Ammon's horn (tissue), 1 donor: ENCODE data around the gene ANKRD52.
"Not testable (repeated sequence)": the region's sequence is repeated elsewhere in the genome, so short reads cannot be mapped to it uniquely, and the experiment has no call there.

ENCODE experiments used
- DNase-seq: peaks from one replicate; pipeline ENCODE4 v3.0.0-alpha.2; 2016; ENCODE audit warnings: low spot score

The ANKRD52 gene

DNA sequence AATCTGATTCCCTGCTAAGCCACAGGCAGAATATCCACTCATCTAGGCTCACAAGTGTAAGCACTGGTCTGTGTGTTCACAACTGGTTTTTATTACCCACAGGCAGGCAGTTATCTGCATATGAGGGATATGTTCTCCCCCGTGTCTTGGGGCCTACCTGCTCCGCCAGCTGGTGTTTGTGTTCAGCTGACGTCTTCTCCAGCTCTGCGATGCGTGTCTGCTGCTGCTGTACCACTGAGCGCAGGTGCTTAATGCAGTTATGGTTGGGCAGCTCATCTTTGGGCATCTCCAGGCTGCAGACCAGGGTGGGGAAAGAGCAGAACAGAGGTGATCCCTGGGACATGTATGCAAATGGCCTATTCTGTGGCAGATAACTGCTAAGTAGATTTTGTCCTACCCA, 50.2 kb downstream of the ANKRD52 start:
- no peak for DNase-seq

DNA sequence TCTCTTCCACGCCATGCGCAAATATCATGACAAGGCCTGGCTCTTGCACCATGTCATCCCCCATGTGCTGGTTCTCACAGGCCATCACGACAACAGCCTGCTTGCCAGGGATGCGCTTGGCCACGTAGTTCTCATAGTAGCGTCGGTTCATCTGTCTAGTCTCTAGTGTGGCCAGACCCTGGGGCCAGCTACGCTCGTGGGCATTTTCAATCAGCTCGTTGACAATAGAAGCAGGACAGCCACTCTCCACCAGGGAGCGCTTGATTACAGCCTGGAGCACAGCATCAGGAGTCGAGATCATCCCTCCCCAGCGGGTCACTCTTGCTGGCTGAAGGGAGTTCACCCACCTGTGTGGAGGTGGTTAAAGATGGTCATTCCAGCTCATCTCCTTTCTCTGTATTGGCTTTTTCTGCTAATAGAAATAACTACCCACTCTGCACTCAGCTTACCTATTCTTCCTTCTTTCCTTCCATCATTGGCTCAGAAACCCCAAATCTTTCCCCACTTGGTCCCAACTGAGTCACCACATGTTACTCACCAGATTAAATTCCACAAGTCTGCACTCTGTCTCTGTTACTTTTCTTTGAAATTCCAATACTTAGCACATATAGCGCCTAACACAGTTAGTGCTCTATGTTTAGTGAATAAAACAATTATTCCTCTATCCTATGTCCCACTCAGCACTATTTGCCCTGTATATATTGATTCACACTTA, 51.6 kb downstream of the ANKRD52 start:
- DNase-seq = peak; percentile 55

DNA sequence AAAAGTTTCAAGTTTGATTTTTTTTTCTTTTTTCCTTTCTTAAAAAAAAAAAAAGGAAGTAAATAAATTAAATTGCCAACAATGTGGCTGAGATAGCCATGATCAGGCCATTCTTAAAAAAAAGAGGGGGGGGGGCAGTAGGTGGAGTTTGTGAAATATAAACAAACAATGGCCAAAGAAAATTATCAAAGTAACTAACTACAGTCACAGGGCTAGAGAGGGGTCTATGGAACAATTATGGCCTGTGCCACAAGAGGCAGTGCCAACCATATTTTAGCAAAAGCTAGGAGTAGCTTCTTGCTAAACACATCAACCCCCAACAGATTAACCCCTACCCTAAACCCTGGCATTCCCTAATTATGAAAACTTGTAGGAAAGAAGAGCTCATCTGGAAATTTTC, 52.7 kb downstream of the ANKRD52 start:
- no peak for DNase-seq

DNA sequence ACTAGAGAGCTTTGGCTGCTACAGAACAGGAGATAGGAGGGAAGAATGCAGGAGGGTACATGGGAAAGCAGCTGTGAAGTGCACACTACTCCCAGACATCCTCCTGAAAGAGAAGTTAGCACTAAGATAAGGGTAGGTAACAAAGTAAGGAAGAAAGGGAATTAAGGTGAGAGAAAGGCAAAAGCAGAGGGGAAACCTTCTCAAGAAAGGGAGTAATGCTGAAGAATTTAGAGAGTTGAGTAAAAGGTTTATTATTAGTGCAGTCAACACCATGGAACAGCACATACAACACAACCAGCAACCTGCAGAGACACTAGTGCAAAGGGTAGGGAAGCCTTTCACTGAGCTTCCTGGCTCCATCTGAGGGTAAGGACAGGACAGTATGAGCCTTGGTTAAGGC, 53.9 kb downstream of the ANKRD52 start:
- DNase-seq = no peak

DNA sequence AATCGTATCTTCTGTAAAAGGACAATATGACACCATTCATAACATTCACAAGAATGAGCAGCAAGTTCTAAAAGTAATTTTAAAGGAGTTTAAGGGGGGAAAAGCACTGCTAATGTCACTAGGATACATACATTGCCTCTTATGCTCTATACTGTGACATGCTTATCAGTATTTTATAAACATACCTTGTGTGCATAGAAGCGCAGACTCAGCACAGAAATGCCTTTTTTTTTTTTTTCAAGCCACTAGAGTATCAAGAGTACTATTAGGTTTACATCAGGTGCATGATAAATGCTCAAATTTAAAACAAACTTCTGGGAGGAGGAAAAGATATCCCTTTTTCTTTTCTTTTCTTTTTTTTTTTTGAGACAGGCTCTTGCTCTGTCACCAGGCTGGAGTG, 55.3 kb downstream of the ANKRD52 start:
- no peak for DNase-seq

DNA sequence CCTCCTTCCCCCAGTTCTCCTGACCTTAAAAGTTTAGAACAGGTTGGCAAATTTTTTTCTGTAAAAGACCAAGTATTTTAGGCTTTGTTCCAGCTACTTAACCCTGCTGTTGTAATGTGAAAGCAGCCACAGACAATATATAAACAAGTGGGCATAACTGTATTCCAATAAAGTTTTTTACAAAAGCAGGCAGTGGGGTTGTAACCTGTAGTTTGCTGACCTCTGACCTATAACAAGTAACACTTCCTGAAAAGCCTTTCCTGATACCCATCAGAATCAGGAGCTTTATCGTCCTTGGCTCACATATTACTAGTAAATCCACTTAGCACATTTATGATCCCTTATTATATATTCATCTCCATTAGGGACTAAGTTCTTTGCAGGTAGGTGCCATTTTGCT, 55.8 kb downstream of the ANKRD52 start:
- no peak for DNase-seq

DNA sequence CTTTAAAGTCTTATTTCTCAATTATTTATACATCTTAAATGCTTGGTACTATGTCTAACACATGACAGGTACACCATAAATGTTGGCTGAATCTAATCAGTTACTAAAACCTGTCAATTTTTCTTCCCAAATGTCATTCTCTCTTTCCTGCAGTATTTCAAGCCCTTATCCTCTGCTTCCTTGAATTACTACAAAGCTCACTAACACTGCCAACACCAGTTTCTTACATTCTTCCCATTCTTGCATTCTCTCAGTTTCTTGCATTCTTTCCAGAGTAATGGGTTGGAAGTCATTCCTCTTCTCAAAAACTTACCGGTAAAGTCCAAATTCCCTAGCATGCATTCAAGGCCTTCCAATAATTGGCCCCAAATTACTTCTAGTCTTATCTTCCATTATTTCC, 59.3 kb downstream of the ANKRD52 start:
- DNase-seq = no peak

DNA sequence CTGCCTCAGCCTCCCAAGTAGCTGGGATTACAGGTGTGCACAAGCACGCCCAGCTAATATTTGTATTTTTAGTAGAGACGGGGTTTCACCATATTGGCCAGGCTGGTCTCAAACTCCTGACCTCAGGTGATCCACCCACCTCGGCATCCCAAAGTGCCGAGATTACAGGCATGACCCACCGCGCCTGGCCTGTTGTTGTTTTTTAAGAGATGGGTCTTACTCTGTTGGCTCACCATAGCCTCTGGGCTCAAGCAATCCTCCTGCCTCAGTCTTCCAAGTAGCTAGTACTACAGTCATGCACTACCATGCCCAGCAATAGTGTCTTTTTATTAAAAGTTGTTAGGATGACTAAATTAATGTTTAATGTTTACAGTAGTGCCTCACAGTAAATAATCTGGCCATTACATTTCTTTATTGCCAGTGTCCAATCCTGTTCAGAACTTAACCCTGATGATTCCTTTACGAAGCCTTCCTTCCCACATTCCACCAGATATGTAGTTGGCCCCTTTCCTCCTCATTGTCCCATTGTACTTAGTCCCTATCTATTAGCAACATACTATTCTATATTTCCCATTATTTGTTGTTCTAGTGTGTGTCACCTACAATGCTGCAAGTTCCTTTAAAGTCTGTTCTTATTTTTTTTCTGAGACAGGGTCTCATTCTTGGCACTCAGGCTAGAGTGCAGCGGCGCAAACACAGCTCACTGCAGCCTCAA, 60.1 kb downstream of the ANKRD52 start:
- DNase-seq = no peak

DNA sequence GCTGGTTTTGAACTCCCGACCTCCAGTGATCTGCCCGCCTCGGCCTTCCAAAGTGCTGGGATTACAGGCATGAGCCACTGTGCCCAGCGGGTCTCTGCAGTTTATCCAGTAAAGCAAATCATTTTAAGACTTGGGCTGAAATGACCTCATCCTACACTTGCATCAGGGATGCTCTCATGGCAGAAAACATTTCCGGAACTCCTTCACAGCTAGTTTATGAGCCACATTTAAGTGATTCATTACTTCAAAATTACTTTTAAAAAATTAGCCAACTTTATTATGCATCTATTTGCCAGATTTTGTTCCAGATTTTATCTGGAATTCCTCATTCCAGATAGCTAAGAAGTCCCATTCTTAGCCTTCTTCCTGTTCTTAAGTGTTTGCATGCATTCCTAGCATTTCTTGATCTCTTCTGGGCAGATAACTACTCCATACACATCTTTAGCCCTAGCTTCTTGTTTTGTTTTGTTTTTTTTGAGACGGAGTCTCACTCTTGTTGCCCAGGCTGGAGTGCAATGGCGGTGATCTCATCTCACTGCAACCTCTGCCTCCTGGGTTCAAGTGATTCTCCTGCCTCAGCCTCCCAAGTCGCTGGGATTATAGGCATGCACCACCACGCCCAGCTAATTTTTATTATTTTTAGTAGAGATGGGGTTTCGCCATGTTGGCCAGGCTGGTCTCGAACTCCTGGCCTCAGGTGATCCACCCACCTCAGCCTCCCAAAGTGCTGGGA, 61.2 kb downstream of the ANKRD52 start:
- not testable (repeated sequence) for DNase-seq

DNA sequence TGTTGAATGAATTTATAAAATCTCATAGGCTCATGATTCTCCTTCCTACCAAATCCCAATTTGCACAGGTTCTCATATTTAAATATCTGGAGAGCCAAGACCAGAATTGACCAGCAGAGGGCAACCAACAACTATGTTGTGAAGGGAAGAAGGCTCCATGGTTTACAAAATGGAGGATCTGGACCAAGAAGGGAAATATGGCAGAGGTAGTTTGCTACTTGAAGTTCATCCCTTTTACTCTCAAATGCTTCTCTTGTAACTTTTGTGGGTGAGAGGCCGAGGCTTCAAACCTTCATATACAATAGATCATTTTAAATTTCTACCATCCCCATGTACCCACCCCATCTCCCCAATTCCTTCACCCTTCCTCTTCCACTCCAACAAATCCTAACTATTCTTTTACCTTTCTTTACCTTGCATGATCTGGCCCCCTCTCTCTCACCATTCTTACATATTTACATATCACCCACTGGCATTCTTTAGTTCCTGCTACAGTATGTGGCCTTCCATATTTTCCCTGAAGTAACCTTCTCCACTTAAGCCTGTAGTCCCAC, 65.1 kb downstream of the ANKRD52 start:
- DNase-seq = peak; percentile 86

DNA sequence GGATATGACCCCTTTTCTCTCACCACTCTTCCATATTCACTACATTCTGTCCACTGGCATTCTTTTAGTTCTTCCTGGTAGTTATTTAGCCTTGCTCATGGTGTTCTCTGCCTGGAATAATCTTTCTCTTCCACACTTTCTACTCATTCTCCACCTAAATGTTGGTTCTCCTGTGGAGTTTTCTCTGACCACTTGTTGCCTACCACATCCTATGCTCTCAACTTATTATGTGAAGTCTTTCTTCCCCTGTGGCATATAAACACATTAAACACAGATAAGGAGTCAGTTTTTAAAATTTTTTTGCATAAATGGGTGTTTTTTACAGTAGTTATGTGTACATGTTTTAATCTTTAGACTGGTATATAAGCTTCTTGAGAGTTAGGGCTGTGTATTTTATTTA, 65.6 kb downstream of the ANKRD52 start:
- DNase-seq = no peak

DNA sequence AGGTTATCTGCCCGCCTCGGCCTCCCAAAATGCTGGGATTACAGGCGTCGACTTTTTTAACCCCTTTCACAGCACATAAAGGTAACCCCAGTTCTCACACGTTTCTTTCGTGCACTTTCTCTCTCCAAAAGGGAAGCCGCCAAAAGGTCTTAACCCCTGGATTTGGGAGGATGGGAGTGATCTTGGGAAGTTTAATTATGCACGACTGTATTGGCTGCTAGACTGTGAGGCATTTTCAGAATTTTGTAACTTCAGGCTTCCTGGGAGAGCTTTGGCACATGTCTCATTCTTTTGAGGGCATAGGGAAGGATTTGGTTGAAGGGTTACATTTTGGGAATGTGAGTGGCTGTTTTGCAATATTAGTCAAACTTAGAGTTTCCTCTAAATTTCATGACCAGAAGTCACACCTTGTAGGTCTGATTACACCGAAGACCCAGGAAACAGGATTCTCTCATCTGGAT, 67.5 kb downstream of the ANKRD52 start:
- no peak for DNase-seq

DNA sequence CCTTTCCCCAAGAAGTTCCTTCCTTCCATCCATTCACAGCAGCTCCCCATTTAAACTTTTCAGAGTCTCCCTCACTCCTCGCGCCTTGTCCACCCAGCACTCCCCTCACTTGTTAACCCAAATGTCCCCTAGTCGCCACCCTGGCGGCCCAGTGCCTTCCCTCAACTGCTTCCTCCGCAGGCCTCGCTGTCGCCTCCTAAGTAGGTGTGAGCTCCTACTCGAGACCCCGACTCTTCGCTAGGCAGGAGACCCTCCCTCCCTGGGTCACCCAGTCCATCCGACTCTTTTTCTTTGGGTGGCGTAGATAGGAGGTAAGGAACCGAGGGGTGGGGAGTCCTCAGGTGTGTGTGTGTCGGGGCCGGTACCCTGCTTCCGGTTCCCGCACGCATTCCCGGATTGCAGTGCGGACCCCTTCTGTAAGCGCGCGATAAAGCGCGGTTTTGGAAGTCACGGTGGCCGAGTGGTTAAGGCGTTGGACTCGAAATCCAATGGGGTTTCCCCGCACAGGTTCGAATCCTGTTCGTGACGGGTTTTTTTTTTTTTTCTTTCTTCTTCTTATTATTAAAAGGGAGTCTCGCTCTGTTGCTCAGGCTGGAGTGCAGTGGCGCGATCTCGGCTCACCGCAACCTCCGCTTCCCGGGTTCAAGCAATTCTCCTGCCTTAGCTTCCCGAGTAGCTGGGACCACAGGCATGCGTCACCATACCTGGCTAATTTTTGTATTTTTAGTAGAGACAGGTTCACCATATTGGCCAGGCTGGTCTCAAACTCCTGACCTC, 68.1 kb downstream of the ANKRD52 start:
- DNase-seq = peak; percentile 78

DNA sequence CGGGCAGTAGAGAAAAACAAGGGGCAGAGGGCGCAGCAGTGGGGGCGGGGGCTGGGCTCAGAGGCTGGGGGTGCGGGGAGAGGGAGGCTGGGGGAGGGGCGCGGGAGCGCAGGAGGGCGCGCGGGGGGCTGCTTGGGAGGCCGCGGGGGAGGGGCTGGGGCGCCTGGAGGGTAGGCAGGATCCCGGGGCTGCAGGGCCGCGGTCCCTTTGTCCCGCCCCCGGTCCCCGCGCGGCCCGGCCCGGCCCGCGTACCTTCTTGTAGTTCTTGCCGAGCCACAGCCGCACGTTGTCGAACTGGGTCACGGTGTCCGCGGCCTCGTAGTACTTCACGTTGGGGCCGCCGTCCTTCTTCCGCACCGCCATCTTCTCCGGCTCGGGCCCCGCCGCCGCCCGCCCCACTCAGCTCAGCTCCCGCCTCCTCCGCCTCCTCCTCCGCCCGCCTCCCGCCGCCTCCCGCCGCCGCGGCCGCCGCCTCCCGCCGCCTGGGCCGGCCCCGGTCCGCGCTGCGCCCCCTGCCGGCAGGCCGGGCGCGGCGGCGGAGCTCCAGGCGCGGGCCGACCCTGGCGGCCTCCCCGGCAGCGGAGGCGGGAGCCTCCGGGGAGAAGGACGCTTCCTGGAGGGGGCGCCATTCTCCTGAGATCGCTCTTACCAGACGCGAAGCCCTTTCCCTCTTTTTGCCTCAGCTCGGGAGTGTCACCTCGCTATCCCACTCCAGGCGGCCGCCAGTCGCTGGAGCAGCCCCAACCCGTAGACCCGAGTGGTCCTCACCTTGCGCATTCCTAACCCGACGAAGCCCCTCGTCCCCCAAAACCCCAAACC, 68.9 kb downstream of the ANKRD52 start, which contains the start of gene SMARCC2:
SMARCC2 (minus strand) TSS at position 385 of the 819 bp plus-strand sequence; CDS start at position 363, 22 bp downstream.
- DNase-seq = peak; percentile 84

DNA sequence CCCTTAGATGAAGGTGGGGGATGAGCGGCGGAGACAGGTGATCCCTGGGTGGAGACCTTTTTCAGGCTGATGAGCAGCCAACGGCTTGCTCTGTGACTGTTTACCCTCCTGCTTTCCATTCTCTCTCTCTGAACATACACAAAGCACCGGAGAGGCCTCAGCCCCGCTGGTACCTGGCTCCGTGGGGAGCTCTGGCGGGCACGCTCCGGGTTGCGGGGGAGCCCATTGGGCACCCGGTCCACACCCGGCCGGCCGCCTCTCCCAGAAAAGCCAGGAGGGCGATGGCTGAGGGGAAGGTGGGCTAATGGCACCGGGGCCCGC, 69.4 kb downstream of the ANKRD52 start:
- no peak for DNase-seq

DNA sequence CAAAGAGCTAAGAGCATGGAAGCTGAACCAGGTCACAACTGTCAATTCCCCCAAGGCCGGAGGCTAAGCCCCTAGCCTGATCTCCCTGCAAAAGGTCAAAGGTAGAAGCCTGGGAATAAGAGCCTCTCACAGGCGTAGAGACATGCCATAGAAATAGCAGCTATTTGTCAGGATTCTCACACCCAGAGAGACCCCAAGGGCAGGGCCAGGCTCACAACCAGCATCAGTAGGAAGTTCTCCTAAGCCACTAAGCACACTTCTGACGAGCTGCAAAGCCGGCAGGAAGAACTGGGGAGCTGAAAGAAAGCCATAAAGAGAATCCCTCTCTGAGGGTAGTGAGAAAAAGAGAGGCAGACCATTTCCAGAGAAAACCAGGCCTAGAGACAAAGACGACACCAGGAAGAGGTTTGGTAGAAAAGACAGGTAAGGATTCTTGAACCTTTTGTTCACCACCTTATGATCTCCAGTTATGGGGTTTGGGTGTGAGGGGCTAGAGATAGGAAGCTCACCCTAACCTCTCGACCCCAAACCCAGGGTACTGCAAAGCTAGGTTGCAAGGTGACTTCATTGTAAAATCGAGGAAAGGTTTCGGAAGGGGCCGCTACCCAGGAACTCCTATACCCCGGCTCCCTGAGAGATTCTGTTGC, 69.9 kb downstream of the ANKRD52 start:
- DNase-seq = no peak
